ENCODE data around the gene MTCL1.

MTCL1 gene

DNA sequence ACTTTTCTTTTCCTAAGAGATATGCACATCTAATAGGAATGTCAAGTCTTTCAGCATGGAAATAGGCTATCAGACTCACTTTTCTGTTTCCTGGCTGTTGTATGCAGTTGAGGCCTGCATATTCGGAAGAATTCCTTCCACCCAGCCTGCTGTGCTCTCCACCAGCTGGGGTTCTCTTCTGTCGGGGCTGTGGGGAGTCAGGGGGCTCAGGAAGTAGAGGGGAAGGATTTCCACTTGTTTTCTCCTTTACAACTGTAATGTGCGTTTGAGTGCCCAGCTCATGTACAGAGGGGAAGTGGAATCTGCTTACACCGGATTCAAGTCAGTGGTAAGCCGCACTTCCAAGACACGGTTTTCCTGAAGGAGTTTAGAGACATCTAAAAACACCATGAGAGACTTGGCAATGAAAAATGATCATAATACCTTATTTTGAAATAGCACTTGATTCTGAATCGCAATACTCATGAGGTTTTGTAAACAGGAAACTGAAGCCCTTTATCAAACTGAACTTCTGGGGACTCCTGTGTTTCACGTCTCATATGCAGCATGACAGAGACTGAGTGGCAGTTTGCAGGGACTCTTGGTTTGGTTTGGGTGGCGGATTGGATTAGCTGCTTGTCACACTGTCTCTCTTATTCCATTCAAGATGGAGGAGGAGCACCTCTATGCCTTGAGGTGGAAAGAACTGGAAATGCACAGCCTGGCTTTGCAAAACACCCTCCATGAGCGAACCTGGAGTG lies 90.4 kb downstream of the MTCL1 start:
- DNase-seq, result no peak

DNA sequence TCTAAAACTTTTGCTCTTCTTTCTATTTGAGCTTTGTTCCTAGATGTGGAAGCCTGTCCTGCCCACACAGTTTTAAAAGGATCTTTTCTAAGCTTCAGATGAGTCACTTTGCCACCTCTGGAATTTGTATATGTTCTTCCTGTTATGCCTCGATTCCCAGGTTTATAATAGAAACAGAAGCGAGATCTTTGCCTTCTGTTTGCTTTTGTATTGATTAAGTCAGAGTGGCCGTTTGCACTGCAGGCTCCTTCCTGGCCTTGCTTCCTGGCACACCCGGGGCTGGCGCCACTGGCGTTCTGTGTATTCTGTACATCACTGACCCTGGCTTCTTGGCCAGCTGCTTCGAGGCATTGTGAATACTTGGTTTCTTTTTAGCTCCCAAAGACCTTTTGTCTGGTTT lies 91.8 kb downstream of the MTCL1 start:
- DNase-seq, result no peak

DNA sequence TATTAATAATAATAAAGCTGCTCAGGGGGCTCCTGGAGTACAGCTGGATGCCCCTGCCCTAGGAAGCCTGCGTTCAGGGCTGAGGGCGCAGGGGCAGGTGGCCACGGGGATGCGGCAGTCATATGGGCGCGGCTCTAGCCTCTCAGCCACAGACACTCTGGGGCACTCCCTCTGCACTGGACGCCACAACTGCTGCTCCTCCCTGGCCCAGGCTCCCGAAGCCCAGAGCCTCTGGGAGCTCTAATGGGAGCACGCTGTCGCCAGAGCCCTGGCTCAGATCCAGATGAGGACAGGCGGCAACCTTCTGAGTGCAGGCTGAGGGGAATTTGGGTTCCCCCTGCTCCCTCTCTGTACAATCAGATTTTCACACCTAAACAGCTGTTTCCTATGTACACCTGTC lies 93.6 kb downstream of the MTCL1 start:
- no peak for DNase-seq

DNA sequence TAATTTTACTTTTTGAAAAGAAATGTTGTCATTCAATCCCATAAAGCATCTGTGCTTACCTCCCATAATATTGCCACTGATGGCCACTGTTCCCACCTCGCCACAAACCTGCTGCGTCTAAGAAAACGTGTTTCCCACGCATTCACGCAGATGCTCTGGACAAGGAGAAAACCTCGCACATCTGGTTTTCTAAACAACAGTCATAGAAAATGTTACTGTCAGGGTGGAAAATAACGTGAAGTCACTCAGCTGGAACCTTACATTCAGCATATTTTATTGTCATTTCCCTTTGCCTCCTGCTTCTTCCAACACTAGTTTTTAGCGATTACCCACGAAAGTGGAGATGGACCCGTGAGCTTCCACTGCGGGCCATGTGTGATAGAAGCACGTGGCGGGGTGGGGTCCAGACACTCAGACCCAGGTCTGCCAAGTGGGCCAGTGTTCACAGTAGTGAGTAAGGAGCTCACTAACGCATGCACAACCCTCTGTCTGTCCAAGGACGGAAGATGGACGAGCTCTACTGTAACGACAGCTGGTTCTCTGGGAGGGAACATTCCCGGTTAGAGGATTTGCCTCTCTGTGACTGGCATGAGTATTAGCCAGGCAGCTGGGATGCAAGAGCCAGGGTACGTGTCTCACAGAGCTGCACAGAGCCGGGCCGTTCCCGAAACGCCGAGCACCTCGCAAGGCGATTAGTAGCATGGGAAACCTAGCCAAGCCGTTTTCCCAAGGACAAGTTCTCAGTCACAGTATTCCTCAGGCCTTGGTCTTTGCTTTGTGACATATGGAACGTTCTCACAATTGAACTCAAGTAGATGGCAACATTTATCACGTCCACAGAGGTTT lies 94.5 kb downstream of the MTCL1 start:
- DNase-seq, result no peak

DNA sequence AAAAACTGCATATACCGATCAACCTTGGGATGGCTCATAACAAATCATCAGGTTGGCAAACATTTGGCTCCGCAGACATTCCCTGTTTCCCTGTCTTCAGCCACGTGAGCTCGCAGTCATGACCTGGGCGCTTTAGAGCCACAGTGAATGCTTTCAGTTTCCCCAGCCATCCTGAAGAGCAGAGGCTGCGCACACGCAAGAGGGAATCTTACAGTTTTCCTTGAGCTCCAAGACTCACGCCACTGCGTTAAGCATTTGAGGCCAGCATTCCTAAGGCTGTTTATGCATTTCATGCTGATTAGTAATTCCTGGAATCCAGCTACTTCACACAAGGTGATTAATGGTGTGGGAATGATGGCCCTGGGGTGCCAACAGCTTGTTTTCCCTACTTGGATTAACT lies 95.1 kb downstream of the MTCL1 start:
- DNase-seq, result peak; percentile 60

- no peak for DNase-seq
Measured at GRCh38 chr18:8800876-8801262, 95.5 kb downstream of the MTCL1 start.

- no peak for DNase-seq
Measured at GRCh38 chr18:8801263-8801901, 96.0 kb downstream of the MTCL1 start.

DNA sequence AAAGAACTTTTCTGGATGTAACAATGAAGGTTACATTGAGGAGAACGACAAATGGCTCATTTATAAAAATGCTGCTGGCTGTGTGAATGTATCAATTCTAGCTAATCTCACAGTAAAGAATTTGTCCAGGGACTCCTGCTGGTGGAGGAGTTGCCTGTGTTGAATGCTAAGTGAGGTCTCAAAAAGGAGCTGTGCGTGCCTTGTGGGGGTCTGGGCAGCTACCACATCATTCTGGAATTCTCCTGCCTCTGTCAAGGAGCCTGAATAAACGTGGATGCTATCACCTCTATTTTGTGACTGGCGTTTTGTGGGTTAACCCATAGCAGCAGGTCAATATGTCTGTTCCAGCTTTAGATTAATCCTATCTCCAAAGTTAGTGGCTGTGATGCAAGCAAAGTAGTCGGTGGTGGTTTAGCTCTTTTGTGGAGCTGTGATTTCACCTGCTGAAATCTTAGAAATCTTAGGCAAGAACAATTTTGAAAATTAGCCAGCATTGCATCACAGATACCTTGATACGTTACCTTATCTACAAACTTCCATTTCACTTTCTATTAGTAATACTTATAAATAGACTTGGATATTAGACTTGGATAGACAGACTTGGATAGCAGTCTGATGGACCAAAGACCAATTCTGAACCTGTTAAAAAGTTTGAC lies 96.8 kb downstream of the MTCL1 start:
- no peak for DNase-seq

DNA sequence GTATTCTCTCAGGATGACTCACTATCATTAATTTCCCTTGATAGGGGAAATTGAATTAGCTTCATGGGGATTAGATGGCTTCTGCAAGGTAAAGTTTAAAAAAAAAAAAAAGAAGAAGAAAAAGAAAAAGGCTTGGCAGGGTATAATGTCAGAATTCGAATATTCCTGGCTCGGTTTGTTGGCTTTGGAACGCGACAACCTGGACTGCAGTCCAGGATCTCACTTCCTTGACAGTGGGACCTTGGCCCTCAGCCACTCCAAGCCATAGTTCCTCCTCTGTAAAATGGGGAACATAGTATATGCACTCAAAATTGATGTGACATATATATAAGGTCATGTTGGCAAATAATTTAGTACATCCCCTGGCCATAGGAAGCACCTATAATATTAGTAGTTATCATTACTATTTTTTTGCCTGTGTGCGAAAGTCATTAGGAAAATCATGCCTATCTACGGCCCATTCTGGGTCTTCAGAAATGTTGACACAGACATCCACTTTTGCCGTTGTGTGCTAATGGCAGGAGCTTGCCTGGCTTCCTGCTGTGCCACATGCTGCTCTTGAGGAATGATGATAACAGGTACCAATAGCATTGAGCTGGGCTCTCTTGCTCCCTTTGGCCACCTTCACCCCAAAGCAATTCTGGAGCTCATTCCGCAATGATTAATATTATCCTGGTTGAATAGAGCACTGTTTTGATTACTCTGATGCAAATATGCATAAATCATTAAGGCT lies 97.9 kb downstream of the MTCL1 start:
- no peak for DNase-seq

DNA sequence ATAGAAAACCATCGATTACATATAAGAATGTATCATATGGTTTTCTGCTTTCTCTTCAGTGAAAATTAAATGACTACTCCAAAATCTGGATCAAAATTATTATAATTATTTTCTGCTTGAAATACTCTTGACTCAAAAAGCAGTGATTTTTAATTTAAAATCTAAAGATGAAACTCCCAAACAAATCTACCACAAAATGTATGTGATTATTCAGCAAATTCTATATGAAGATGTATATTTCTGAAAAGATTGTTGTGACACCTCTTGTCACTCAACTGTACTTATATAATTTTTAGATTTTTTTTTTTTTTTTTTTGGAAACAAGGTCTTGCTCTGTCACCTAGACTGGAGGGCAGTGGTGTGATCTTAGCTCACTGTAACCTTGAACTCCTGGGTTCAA lies 98.6 kb downstream of the MTCL1 start:
- no peak for DNase-seq

- no peak for DNase-seq
Measured at GRCh38 chr18:8805552-8805951, 100.2 kb downstream of the MTCL1 start.

- no peak for DNase-seq
Measured at GRCh38 chr18:8806100-8806797, 100.9 kb downstream of the MTCL1 start.

GRCh38 chr18:8806798-8807487 lies 101.6 kb downstream of the MTCL1 start:
- DNase-seq, result no peak

- DNase-seq, result no peak
Measured at GRCh38 chr18:8807488-8807805, 102.1 kb downstream of the MTCL1 start.

- peak; percentile 85 for DNase-seq
Measured at GRCh38 chr18:8808001-8808400, 102.6 kb downstream of the MTCL1 start.

GRCh38 chr18:8809514-8809913 lies 104.2 kb downstream of the MTCL1 start:
- no peak for DNase-seq

- DNase-seq, result no peak
Measured at GRCh38 chr18:8810157-8810556, 104.8 kb downstream of the MTCL1 start.

DNA sequence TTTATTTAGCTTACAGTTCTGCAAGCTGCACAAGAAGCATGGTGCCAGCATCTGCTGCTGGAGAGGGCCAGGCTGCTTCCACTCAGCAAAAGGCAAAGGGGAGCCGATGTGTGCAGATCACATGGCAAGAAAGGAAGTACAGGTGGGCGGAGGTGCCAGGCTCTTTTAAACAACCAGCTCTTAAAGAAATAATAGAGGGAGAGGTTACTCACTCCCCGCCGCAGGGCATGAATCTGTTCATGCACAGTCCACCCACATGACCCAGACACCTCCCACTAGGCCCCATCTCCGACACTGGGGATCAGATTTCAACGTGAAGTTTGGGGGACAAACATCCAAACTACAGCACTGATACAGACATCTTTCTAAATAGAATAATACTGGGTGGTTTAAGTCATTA lies 105.8 kb downstream of the MTCL1 start:
- no peak for DNase-seq

DNA sequence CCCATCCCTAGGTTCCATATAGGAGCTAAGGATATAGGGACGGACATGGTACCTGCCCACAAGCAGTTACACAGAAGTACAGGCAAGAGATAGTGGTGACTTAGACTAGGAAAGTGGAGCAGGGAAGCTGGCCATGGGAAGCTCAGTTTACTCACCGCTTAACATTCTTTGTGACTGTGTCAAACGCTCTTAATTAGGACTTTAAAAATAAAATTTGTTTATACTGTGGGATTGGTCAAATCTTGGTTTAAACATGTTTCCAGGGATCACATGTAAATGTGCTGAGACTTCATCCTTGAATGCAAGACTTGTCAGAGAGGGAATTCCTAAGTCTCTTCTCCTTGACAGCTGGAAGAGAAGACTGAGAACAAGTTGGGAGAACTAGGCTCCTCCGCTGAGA lies 107.3 kb downstream of the MTCL1 start:
- no peak for DNase-seq

DNA sequence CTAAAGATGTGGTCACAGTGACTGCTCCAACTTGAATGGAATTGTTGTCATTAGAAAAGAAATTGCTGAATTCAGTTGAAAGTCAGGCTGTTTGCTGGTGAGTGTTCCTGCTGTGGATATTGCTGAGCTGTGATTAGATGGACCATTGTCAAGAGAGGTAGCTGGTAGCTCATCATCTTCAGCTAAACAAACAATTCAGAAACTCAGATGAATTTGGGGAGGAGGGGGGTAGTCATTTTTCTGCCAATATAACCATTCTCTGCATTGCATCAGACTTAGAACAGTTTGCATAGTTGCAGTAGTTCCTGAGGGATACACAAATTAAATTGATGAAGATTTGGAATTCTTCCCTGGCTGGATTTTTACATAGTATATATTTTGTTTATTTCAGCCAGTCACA lies 108.3 kb downstream of the MTCL1 start:
- DNase-seq, result no peak

DNA sequence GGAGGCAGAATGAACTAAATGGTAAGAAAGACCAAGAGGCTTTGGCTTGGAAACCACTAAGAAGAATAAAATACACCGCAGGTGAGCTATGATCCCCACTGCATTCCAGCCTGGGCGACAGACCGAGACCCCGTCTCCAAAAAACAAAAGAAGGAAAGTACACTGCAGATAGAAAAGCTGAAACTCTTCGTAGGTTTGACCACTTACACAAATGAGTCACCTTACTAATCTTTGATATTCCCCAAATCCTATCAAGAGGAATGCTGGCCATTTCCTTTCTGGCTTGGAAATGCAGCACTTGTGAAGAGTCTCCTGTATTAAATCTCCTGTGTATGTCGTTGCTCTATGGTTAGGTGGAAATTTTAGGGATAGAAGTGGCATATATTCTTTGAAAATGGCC lies 108.8 kb downstream of the MTCL1 start:
- no peak for DNase-seq

DNA sequence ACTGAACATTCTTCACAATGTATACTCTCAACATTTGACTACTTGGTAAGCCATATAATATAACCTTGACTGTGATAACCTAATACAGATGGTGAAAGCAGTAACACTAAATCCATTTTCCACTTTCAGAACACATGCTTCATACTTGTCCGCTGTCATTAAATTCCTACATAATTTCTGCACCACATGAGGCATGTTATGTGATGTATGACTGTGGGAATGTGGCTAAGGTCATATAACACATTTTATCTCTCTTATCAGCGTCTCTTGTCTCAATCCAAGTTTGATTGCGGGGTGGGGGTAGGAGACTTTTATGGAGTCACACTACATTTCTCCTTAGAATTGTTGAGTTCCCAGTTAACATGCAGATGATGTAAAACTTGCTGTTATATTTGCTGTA lies 110.9 kb downstream of the MTCL1 start:
- DNase-seq, result peak; percentile 50
